ENCODE data around the gene PTTG1IP. TPM values are rescaled to one million over a fixed set of nuclear protein-coding genes. Genes with fewer than 3 reads are reported as not detected.

Gene PTTG1IP
- total and polyA plus RNA-seq, 2 of the 13 experiments (the other 11 are each of a cell fraction or from before 2014, with no cell fraction given) = 161 to 700 TPM

GRCh38 chr21:44919111-44919912 lies 45.8 kb upstream of the PTTG1IP start:
- Histone ChIP-seq H3K79me2 (ENCODE audit: insufficient read depth, low read length) (no peaks in the 10 kb centered on the region), H3K4me1 (ENCODE audit: insufficient read depth, low read length) (peaks cover 63% of the 10 kb centered on the region), H3K4me3 (replicated peaks in 1 of 3; ENCODE audit: insufficient read depth in 1 of 3, low read depth in 2 of 3, low read length in 3 of 3) (no peak overlapping the region; a peak in 1 of 6 replicates), H2AFZ (ENCODE audit: low read length) (no peak overlapping the region), H3K9me3 (ENCODE audit: low read length) (no peaks in the 10 kb centered on the region), H3K27me3 (ENCODE audit: control insufficient read depth in 1 of 2, insufficient read depth in 2 of 2, low read length in 2 of 2) (peaks cover 3 to 5% of the 10 kb centered on the region in 2 experiments; a peak in 3 of 5 replicates), H3K36me3 (replicated peaks in 1 of 2; ENCODE audit: control insufficient read depth in 1 of 2, insufficient read depth in 2 of 2, low read length in 2 of 2) (no peaks in the 10 kb centered on the region), H4K20me1 (ENCODE audit: insufficient read depth, low read length) (no peaks in the 10 kb centered on the region), H3K9ac (ENCODE audit: insufficient read depth, low read depth, low read length) (no peak overlapping the region), H3K4me2 (ENCODE audit: low read depth, low read length) (no peak overlapping the region), H3K27ac (ENCODE audit: extremely low read length, insufficient read depth, low read length) (no peak overlapping the region)
- WGBS (ENCODE audit: low lambda C conversion rate) = 54% methylated on average over 15 of the region's 26 CpGs
- intact Hi-C loops (cut with micrococcal nuclease; ENCODE audit: unreplicated experiment) = loop anchor here (10.0 kb wide), 1 partner anchor 75 kb away; no protein-coding TSS in a partner anchor
- ChIA-PET CTCF (ENCODE audit: low intra/inter-chr PET ratio, low total read pairs) (no interaction called here), POLR2A (interaction anchor here (1.9 kb wide), 1 partner anchor 12 kb away, joined by 6 read pairs; no protein-coding TSS in a partner anchor)
- no peak for TF ChIP-seq TSC22D2 (CRISPR knock-in tag; IDR thresholded peaks at IDR 0.05; ENCODE audit: borderline replicate concordance)
- no peak for TF ChIP-seq BATF2 (CRISPR knock-in tag; IDR thresholded peaks at IDR 0.05)
- no peak for TF ChIP-seq CEBPB (IDR thresholded peaks at IDR 0.05; ENCODE audit: borderline replicate concordance, low read depth, low read length)
- TF ChIP-seq ZFP41 (CRISPR knock-in tag; IDR thresholded peaks at IDR 0.05; ENCODE audit: borderline replicate concordance) = no peak
- TF ChIP-seq PRDM10 (CRISPR knock-in tag; IDR thresholded peaks at IDR 0.05; ENCODE audit: low read depth) = no peak
- TF ChIP-seq IRX3 (CRISPR knock-in tag; IDR thresholded peaks at IDR 0.05; ENCODE audit: borderline replicate concordance, low read depth) = no peak
- no peak for TF ChIP-seq PHF21A (CRISPR knock-in tag; IDR thresholded peaks at IDR 0.05)
- TF ChIP-seq RXRA (CRISPR knock-in tag; IDR thresholded peaks at IDR 0.05) = no peak
- no peak for TF ChIP-seq HDAC2 (CRISPR knock-in tag; IDR thresholded peaks at IDR 0.05)
- no peak for TF ChIP-seq ZNF3 (CRISPR knock-in tag; IDR thresholded peaks at IDR 0.05)
- no peak for TF ChIP-seq KLF13 (CRISPR knock-in tag; IDR thresholded peaks at IDR 0.05)
- no peak for TF ChIP-seq ZNF354B (CRISPR knock-in tag; IDR thresholded peaks at IDR 0.05)
- no peak for TF ChIP-seq IRF9 (CRISPR knock-in tag; IDR thresholded peaks at IDR 0.05; ENCODE audit: borderline replicate concordance)
- TF ChIP-seq NR2F6 (IDR thresholded peaks at IDR 0.05) = no peak
- TF ChIP-seq NR2F6 (CRISPR knock-in tag; IDR thresholded peaks at IDR 0.05) = no peak
- TF ChIP-seq ATF6 (CRISPR knock-in tag; conservative IDR thresholded peaks at IDR 0.05) = no peak
- no peak for TF ChIP-seq MAFF (IDR thresholded peaks at IDR 0.05; ENCODE audit: low read depth, low read length)
- no TSS peak for BruUV-seq (replicated peaks)
- ATAC-seq (no peak), FAIRE-seq (no peak), DNase-seq (ENCODE audit: low spot score) (no peak)
- in situ Hi-C loops (cut with HindIII; ENCODE audit: extremely low pct_ligation_motif_present, low pct_unique_long_range_greater_than_20kb) = no loop called here

All from HepG2 (cell line).